ENCODE measurements around the gene SRSF8.

SRSF8 gene

DNA sequence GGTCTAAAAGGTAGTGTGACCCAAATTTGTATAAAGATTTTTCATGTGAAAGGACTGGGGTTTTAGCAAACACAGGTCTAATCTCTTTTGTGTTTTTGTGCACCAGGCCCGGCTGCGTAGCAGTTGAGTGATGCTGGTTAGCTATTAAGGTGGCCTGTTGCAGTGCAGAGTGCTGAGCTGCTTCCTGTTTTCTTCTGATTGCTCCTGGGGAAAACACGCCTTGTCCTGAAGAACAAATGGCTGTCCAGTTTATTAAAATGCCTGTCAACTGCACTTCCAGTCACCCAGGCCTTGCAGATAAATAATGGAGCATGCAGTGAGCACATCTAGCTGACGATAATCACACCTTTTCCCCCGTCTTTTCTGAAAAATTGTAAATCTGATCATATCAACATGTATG is 1.8 kb downstream of the SRSF8 start:
- DNase-seq (ENCODE audit: low read depth in 2 of 2) = peak; percentile 15 to 32

DNA sequence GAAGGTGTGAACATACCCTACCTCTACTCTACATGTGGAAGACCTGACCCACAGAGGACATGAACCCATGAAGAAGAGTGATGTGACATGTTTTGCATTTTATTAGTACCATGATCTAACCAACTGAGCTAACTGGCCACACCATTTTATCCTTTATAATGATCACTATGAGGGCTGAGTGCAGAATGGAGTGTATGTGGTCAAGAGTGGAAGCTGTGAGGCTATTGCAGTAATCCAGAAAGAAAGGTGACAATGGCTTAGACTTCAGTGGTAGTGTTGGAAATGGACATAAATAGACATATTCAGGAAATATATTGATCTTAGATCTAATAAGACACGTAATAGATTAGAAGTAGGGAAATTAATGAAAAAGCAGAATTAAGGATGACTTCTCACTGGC is 3.8 kb downstream of the SRSF8 start:
- no peak for DNase-seq (ENCODE audit: low read depth in 2 of 2)

DNA sequence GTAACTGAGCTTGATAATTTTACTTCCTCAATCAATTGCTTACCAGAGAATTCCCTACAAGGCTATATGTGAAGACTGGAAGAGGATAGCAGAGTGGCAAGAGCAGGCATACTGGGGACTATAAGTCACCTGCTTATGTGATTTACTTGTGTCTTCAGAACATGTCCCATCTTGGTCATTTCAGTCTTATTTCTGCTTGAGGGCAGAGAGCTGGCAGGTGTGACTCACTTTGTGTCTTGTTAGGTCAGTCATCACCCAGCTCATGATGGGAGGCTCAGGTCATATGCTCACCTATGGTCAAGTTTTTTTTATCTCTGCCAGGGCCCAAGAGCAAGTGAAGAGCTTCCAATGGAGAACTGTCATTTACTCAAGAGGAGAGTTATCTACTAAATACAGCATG is 6.2 kb downstream of the SRSF8 start:
- DNase-seq (ENCODE audit: low read depth in 2 of 2) = no peak

DNA sequence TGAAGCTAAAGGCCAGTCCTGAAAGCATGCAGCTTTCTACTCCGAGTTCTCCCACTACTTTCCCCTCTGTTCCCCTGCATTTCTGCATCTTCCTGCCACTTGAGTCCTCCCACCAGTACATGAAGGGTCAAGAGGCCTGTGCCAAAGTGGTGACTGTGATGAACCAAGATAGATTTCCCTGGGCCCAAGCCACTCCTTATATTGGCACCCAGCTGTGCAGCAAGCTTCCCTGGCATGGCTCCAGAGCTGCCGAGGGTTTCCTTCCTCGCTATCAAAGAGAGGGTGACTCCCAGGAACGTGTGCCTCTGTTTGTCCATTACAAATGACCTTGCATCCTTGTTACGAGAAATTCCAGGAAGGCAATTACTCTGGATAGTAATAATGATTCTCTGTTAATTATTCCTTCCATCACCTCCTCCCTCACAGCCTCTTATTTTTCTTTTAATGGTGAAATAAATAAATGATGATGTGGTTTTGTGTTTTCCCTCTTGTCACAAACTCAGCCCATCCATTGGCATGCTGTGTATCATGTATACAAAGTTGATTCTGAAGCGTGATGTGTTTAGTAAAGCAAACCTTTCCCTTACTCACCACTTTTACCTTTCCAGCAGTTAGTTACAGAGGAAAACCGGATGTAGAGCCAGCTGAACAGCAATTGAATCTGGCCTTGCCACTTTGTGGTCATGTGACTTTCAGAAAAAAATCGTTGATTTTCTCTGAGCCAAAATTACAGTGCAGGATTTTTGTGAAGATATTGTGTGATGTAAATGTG is 8.3 kb downstream of the SRSF8 start:
- no peak for DNase-seq (ENCODE audit: low read depth in 2 of 2)

DNA sequence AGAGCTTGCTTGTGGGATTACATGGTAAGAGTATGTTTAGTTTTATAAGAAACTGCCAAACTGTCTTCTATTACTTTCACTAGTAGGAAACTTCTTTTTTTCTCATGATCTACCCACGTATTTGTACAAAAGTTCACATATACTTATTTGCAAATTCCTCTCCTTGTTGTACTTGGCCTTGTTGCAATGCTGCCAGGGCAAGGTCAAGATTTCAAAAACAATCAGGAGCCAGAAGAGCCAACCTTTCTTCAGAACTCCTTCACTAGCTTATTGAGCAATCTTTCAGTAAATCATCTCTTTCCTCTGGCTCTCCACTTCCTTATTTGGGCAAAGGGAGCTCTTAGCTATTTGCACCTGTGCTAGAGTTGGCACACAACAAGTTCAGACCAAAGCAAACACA is 9.7 kb downstream of the SRSF8 start:
- DNase-seq (ENCODE audit: low read depth in 2 of 2) = no peak

DNA sequence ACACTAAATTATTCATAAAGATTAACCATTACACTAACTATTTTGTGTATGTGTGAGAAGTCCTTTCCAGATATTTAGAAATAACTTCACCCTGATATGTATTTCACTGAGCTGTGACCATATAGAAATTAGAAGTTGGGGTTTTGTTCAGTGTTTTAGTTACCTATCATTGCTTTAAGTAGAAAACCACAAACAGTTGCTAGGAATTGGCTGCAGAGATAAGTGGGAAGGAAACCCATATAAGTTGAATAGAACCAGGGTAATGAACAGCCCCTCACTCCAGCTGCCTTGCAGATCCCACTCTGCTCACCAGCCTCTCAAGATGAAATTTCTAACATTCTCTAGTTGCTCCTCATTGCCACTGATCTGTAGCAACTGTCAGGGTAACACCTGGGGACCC is 10.3 kb downstream of the SRSF8 start:
- DNase-seq (ENCODE audit: low read depth in 2 of 2) = no peak

DNA sequence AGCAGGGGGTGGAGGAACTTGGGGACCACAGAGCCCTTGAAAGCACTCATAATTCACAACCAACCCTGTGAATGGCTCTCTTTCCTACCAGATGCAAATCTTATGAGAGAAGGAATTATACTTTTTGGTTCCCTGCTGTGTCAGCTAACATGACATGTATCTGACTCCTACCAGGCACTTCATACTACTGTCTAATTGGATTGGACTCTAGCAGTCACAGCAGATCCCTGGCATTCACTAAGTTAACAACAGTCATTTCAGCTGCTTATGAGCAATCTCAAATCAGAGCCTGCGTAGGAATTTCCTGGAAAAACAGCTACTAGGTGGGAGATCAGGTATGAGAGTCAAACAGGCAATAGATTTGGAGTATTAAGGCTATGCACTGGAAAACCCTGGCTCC is 11.8 kb downstream of the SRSF8 start:
- DNase-seq (ENCODE audit: low read depth in 2 of 2) = no peak

DNA sequence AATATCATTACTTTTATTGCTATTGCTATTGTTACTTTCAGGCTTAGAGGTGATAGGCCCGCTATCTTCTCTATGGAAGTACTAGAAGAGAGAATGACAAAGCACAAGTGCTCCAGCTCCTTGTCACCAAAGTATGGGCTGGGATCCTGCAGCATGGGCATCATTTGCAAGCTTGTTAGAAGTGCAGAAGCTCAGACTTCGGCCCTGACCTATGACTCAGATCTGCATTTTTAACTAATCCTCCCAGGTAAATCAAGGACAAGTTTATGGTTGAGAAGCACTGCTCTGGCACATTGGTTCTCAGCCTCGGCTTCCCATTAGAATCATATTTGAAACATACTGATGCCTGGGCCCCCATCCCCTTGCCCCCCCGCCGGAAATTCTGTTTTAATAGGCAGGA is 14.3 kb downstream of the SRSF8 start:
- DNase-seq (ENCODE audit: low read depth in 2 of 2) = no peak

DNA sequence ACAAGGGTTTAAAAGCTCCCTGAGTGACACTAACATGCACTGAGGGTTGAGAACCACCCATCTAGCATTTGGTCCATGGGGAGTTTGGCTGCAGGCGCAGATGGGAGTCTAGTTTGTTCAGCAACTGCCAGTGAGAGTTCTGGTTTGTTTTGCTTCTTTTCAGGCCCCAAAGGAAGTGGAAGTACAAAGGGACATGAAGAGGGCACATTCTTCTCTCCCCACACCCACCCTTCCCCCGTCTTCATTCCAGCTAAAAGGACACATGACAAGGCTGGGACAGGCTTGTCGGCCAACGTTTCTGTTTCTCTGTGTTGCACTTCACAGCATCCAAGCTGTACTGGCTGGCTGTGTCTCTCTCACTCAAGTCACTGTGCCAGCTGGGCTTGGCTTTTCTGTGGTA is 14.7 kb downstream of the SRSF8 start:
- no peak for DNase-seq (ENCODE audit: low read depth in 2 of 2)

DNA sequence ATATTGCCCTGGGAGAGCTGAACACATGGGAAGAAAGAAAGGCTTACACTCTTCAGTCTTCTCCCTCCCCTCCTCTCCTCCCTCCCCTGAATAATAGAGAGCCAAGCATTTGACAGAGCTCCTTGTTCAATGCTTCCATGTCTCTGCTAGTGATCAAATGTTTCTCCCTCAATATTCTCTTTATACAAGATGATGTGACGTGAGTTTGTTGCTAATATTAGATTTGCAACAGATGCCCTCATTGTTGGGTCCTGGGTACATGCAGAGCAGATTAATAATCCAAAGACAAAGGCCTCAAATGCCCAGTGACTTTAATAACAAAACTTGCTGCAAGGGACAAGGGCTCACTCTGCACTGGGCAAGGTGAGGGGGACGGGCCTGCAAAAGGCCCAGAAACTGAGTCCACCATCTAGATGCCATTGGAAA is 15.9 kb downstream of the SRSF8 start:
- DNase-seq (ENCODE audit: low read depth in 2 of 2) = no peak

DNA sequence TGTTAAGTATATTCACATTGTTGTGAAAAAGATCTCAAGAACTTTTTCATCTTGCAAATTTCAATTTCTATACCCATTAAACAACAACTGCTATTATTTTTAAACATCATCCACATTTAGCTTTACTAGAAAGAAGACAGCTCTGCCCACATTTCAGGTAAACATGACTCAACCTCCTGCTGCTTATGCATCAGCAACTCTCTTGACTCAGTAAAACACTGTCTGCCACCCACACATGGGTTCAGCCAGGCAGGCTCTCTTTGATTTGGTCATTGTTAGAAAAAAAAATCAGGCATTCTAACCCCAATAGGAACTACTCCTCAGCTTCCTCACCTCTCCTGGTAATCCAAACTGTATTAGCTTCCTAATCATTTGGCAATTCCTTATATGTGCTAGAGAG is 17.8 kb downstream of the SRSF8 start:
- peak in 1 of 2 donors; percentile 32 for DNase-seq (ENCODE audit: low read depth in 2 of 2)

DNA sequence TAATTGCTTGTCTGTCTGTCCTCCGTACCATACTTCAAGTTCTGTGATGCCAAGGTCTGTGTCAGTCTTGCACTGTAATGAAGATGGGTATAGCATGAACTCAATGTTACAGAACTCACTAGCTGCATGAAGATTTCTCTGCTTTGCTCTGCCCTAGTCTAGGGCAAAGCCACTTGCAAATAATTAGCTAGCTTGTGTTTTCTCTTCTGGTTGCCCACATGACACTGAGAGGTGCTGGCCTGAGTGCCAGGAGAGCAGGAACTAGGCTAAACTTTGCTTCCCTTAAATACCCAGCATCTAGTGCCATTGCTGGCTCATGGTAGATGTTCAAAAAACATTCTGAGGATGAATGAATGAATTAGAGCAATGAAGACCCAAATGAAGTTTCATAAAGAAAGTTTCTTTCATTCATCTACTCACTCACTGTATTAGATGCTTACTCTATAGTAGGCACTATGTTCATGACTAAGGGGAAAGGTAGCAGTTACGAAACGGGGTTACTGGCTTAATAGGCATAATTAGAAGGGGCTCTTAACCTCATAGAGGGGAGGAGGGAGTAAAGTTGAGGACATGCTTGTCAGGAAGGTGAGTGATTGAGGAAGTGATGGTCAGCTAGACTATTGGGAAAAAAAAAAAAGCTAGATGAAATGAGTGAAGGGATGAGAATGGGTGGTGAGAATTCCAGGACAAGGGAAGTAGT is 18.5 kb downstream of the SRSF8 start:
- DNase-seq (ENCODE audit: low read depth in 2 of 2) = no peak

DNA sequence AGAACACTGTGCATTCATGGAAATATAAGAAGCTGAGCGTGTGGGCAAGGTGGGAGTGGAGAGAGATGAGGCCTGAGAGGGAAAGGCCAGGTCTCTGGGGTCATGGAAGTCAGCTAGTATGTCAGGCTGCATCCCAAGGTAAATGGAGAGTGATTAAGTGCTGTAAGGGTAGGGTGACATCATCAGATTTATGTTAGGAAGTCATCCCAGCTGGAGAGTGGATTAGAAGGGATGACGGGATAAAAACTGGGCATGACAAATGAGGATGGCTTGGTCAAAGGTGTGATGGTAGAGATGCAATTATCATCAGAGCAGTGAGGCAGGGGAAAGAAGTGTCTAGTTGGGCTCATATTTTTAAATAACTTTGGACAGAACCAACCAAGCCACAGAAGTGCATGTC is 19.4 kb downstream of the SRSF8 start:
- no peak for DNase-seq (ENCODE audit: low read depth in 2 of 2)

DNA sequence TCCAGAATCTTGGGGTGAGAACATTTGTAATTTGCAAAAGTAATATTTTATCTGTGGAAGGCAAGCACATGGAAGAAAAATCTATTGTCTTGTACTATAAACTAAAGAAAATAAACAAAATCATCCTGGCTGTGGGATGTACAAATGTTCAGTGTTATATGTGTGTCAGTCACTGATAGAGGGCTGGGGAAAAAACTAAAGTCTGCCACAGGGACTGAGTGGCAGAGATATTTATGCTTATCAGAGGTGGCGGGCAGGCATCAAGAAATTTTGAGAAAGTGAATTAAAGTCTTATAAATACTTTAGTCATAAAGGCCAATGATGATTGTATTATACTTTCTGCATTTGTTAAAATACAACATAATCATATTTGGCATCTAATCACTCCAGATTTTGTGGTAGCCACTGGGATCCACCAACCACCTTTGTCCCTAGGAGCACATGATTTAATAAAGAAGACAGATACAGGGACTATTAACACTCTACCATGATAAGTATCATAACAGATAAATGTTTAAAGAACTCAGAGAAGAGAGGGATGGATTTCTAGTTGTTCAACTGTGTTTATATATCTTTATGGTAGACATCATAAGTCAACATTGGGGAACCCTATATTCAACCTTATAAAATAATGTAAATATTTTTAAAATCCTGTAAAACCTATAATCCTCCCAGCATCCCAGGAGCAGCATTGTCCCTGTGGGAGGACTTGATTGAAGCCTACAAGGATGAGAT is 20.3 kb downstream of the SRSF8 start:
- no peak for DNase-seq (ENCODE audit: low read depth in 2 of 2)

DNA sequence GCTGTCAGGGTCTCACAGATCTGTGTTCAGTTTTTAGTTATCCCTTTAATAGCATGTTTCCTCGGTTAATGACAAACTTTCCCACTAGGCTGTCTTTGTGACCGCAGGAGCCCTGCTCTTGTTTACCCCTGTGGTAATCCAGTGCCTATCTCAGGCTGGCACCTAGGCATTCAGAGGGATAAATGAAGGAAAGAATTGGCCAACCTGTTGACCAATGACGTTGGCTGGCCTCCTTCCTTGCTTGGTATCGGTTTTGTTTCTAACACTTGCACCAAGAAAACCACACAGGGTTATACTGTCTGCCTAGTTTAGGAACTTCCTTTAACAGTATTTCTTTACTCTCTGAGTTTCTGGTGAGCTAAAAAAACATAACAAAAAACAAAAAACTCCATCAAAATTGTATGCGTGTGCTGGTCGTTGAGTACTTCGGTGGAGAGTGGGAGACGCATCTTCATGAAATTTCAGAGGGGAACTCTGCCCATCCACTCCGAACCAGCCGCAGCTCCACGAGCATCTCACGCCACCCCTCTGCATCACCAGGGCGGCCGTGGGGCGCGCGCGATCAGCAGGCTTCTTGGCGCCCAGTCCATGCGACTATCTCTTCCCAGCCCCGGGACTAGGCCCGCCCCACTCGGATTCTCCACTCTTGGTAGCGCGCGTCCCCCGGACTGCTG is 22.4 kb downstream of the SRSF8 start:
- no peak for DNase-seq (ENCODE audit: low read depth in 2 of 2)

DNA sequence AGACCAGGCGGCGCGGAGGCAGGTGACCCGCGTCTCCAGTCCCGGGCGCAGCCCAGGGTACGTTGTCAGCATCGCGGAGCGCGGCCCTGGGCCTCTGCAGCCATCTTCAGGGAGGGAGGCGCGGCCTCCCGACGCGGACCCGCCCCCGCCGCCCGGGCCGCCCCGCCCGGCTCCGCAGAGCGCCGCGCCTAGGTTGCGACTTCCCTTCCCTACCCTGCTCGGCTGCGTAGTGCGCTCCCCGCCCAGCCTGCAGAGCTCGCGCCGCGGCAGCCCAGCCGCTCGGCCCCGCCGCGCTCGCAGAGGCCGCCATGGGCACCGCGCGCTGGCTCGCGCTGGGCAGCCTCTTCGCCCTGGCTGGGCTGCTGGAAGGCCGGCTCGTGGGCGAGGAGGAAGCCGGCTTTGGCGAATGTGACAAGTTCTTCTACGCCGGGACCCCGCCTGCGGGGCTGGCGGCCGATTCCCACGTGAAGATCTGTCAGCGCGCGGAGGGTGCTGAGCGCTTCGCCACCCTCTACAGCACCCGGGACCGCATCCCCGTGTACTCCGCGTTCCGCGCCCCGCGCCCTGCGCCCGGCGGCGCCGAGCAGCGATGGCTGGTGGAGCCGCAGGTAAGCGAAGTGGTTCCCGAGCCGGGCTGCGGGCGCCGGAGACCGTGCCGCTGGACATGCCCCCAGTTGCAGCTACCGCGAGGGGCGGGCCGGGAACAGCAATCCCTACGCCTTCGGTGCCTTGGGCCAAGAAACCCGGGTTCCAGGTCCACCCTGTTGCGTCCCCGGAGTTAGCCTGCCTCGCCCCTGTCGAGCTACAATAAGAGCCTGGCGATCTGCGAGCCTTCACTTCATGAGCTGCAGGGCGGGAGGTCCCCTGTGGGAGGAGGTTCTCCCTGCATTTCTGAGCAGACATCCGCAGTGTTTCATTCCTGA is 23.2 kb downstream of the SRSF8 start, which contains the start of gene ENDOD1:
Gene ENDOD1 (plus strand): TSS at position 227 of the 923 bp plus-strand sequence. CDS start 82 bp downstream, at position 309.
- DNase-seq (ENCODE audit: low read depth in 2 of 2) = peak; percentile 64 to 65

DNA sequence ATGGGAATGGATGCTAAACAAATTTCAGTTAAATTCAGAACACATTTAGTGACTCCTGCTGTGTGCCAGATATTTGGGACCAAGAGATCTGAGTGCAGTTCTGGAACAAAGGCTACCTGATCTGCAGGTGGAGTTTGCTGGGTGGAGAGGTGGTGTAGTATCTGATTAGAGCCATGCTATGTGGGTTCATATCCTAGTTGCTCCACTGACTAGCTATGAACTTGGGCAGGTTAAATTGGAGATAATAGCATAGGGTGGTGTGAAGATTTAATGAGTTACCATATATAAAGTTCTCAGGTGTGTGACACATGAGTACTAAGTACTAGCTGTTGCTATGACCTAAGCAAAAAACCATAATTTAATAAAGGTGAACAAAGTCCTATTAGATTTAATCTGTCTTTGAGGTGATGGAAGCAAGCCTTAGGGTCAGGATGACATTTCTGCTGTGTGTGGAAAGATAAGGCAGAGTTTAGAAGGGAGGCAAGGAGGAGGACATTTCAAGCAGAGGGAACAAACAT is 25.0 kb downstream of the SRSF8 start:
- DNase-seq (ENCODE audit: low read depth in 2 of 2) = no peak

DNA sequence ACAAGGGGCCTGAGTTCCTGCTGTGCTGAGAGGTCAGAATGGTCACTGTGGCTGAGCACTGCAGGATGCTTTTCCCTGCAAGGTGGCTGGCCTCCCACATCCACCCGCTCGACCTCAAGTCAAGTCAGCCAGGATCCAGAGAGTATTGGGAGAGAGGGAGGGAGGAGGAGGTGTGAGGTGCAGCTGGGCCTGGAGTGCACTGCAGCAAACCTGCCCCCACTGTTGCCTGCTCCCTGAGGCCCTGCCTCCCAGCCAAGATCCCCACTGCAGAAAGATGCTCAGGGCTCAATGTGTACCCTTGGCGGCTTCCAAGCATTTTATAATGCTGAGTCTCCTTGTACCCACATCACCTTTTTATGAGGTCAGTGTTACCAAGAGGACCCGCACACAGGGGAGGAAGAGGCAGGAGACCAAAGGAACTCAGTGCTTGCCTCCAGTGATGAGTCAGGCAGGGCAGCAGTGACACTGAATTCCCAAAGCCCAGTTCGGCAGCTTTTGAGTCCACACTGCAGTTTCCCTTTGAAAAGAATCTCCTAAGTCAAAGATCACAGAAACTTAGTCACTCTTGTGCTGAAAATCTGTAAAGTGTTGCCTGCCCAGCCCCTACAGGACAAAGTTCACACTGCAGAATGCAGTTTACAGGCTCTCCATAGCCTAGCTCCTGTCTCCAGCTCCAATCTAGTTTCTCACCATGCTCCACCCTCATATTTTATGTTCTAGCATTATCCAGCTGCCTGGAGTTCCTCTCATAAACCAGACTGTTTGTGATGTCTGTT is 26.0 kb downstream of the SRSF8 start:
- DNase-seq (ENCODE audit: low read depth in 2 of 2) = no peak

DNA sequence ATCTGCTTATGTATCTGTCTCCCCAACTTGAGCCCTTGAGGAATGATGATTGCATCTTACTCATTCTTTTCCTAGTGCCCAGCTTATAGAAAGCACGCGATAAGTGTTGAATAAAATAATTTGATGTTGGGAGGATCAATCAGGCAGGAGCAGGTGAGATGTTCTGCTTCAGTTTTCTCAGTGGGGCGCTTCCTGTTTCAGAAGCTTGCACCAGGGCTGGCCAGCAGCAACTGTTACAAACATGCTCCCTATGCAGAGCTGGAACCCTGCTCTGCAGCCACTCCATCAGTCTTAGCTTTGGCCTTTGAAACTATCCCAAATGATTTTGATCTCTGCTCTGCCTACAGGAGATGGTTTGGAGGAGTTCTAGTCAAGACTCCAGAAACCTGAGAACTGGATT is 26.8 kb downstream of the SRSF8 start:
- no peak for DNase-seq (ENCODE audit: low read depth in 2 of 2)
